Measurements from ENCODE around the gene GPR35. TPM values are rescaled to one million over a fixed set of nuclear protein-coding genes. Genes with fewer than 3 reads are reported as not detected.

Gene GPR35
- total RNA-seq, 1 experiment from 2014 or later: 2.4 TPM

GRCh38 chr2:240588006-240588655 lies 37.1 kb upstream of the GPR35 start:
- POLR2A ChIA-PET (ENCODE audit: unreplicated experiment): interaction anchor here (0.6 kb wide), 1 partner anchor 18 kb away, joined by 4 read pairs; no protein-coding TSS in a partner anchor
- CTCF ChIA-PET: no interaction called here
- no TSS peak for BruUV-seq (replicated peaks)

DNA sequence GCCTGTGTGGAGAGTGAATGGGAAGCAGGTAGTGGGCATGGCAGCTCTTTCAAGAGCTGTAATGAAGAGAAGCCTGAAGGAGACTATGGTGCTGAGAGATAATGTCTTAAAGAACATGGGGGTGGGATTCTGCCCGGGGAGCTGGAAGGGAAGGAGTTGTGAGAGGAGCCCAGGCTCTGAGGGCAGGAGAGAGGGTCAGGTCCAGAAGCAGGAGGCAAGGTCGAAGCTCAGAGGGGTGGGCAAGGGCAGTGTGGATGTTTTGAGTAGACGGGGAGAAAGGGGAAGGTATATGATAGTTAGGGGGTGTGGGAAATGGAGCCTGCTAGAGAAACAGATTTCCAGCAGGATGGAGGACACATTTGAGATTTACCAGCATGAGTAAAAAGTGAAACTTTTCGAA lies 36.6 kb upstream of the GPR35 start:
- POLR2A ChIA-PET (ENCODE audit: unreplicated experiment): interaction anchor here (0.6 kb wide), 1 partner anchor 17 kb away, joined by 4 read pairs; no protein-coding TSS in a partner anchor
- intact Hi-C loops (cut with micrococcal nuclease): no loop called here
- Histone ChIP-seq H3K79me2 (ENCODE audit: low read length) (peaks cover 81% of the 10 kb centered on the region), H3K4me1 (ENCODE audit: insufficient read depth, low read length) (peaks cover 21% of the 10 kb centered on the region), H3K36me3 (ENCODE audit: low read depth, low read length) (no peaks in the 10 kb centered on the region), H2AFZ (ENCODE audit: low read length) (no peak overlapping the region), H3K27ac (ENCODE audit: low read length) (no peak overlapping the region), H3F3A (ENCODE audit: low read length, unreplicated experiment) (no peaks in the 10 kb centered on the region), H3K4me2 (ENCODE audit: low read length) (peak overlapping the region; percentile 96), H3K9me3 (ENCODE audit: low read length) (no peaks in the 10 kb centered on the region), H4K20me1 (ENCODE audit: low read length) (peaks cover 8% of the 10 kb centered on the region; the same call in 1 of the 2 replicates), H3K9ac (ENCODE audit: low read length) (no peak overlapping the region), H3K27me3 (ENCODE audit: low read length) (no peaks in the 10 kb centered on the region), H3K4me3 (ENCODE audit: low read length) (no peak overlapping the region), H3K9me2 (replicated peaks; ENCODE audit: low read length) (no peaks in the 10 kb centered on the region)
- DNase-seq (no peak), ATAC-seq (no peak)
- TF ChIP-seq, protein P1, sequence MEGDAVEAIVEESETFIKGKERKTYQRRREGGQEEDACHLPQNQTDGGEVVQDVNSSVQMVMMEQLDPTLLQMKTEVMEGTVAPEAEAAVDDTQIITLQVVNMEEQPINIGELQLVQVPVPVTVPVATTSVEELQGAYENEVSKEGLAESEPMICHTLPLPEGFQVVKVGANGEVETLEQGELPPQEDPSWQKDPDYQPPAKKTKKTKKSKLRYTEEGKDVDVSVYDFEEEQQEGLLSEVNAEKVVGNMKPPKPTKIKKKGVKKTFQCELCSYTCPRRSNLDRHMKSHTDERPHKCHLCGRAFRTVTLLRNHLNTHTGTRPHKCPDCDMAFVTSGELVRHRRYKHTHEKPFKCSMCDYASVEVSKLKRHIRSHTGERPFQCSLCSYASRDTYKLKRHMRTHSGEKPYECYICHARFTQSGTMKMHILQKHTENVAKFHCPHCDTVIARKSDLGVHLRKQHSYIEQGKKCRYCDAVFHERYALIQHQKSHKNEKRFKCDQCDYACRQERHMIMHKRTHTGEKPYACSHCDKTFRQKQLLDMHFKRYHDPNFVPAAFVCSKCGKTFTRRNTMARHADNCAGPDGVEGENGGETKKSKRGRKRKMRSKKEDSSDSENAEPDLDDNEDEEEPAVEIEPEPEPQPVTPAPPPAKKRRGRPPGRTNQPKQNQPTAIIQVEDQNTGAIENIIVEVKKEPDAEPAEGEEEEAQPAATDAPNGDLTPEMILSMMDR (conservative IDR thresholded peaks at IDR 0.05; ENCODE audit: low read depth, low read length): no peak
- TF ChIP-seq EZH2phosphoT487 (IDR thresholded peaks at IDR 0.05; ENCODE audit: borderline replicate concordance, low read length): no peak
- no peak for TF ChIP-seq EZH2 (IDR thresholded peaks at IDR 0.05; ENCODE audit: low read length, unreplicated experiment)
- CTCF ChIA-PET: no interaction called here
- no TSS peak for BruUV-seq (replicated peaks)

More at GRCh38 chr2:240588006-240588655, 37.1 kb upstream of the GPR35 start:
- ATAC-seq: no peak
- H3K36me3 ChIP-seq (ENCODE audit: low read depth, low read length): no peaks in the 10 kb centered on the region
- no peaks in the 10 kb centered on the region for H3K27me3 ChIP-seq (ENCODE audit: low read length)
- H3K9me2 ChIP-seq (replicated peaks; ENCODE audit: low read length): no peaks in the 10 kb centered on the region
- intact Hi-C loops (cut with micrococcal nuclease): no loop called here
- peaks cover 24% of the 10 kb centered on the region for H3K4me1 ChIP-seq (ENCODE audit: insufficient read depth, low read length)
- no peak for TF ChIP-seq EZH2phosphoT487 (IDR thresholded peaks at IDR 0.05; ENCODE audit: borderline replicate concordance, low read length)
- TF ChIP-seq, protein P1 (conservative IDR thresholded peaks at IDR 0.05; ENCODE audit: low read depth, low read length): no peak
- no peak for TF ChIP-seq EZH2 (IDR thresholded peaks at IDR 0.05; ENCODE audit: low read length, unreplicated experiment)
- H2AFZ ChIP-seq (ENCODE audit: low read length): no peak overlapping the region
- no peak for DNase-seq
- no peaks in the 10 kb centered on the region for H3F3A ChIP-seq (ENCODE audit: low read length, unreplicated experiment)
- H3K27ac ChIP-seq (ENCODE audit: low read length): no peak overlapping the region
- H3K4me2 ChIP-seq (ENCODE audit: low read length): peak overlapping the region; percentile 96
- H4K20me1 ChIP-seq (ENCODE audit: low read length): peaks cover 8% of the 10 kb centered on the region; the same call in 1 of the 2 replicates
- peak overlapping the region; percentile 93 for H3K4me3 ChIP-seq (ENCODE audit: low read length)
- H3K9me3 ChIP-seq (ENCODE audit: low read length): no peaks in the 10 kb centered on the region
- H3K79me2 ChIP-seq (ENCODE audit: low read length): peaks cover 87% of the 10 kb centered on the region
- H3K9ac ChIP-seq (ENCODE audit: low read length): no peak overlapping the region

GRCh38 chr2:240589375-240589774 lies 35.9 kb upstream of the GPR35 start:
- Histone ChIP-seq H3F3A (ENCODE audit: low read length, unreplicated experiment) (no peaks in the 10 kb centered on the region), H3K4me2 (ENCODE audit: low read length) (no peak overlapping the region), H3K79me2 (ENCODE audit: low read length) (peaks cover 75% of the 10 kb centered on the region), H3K9me2 (replicated peaks; ENCODE audit: low read length) (no peaks in the 10 kb centered on the region), H3K4me1 (ENCODE audit: insufficient read depth, low read length) (peaks cover 21% of the 10 kb centered on the region), H3K36me3 (ENCODE audit: low read depth, low read length) (no peaks in the 10 kb centered on the region), H4K20me1 (ENCODE audit: low read length) (peaks cover 8% of the 10 kb centered on the region; the same call in 1 of the 2 replicates), H3K27ac (ENCODE audit: low read length) (no peak overlapping the region), H3K9ac (ENCODE audit: low read length) (no peak overlapping the region), H3K27me3 (ENCODE audit: low read length) (no peaks in the 10 kb centered on the region), H2AFZ (ENCODE audit: low read length) (no peak overlapping the region), H3K4me3 (ENCODE audit: low read length) (no peak overlapping the region), H3K9me3 (ENCODE audit: low read length) (no peaks in the 10 kb centered on the region)
- ATAC-seq (no peak), DNase-seq (no peak)
- CTCF ChIA-PET: no interaction called here
- no TSS peak for BruUV-seq (replicated peaks)
- TF ChIP-seq, protein P1 (conservative IDR thresholded peaks at IDR 0.05; ENCODE audit: low read depth, low read length): no peak
- TF ChIP-seq EZH2phosphoT487 (IDR thresholded peaks at IDR 0.05; ENCODE audit: borderline replicate concordance, low read length): no peak
- no peak for TF ChIP-seq EZH2 (IDR thresholded peaks at IDR 0.05; ENCODE audit: low read length, unreplicated experiment)
- intact Hi-C loops (cut with micrococcal nuclease): no loop called here
- POLR2A ChIA-PET (ENCODE audit: unreplicated experiment): no interaction called here

Data from PC-3 (cell line).